HL-60 (cell line): Measurements from ENCODE around the gene QRICH2.

ENCODE experiments used
- CTCF ChIP-seq: IDR thresholded peaks from one replicate; pipeline ENCODE4 v1.5.1; 2011; ENCODE audit warnings: low read length, control low read depth, inconsistent platforms; ENCODE audit not compliant: insufficient read depth
- REST ChIP-seq: IDR thresholded peaks from 2 replicates; pipeline ENCODE4 v1.6.1; 2012; ENCODE audit warnings: low read depth; ENCODE audit not compliant: insufficient replicate concordance

- TF ChIP-seq CTCF (no peak), REST (no peak)
Observed at GRCh38 chr17:76243826-76244679, 64.0 kb downstream of the QRICH2 start.
